B cell (primary cell): ENCODE measurements around the gene OPN1SW. TPM values are rescaled to one million over a fixed set of nuclear protein-coding genes. Genes with fewer than 3 reads are reported as not detected.

Experiments
- ATAC-seq: fragments of 200-7000 bp; cut with Tn5 transposase; one replicate; pipeline ENCODE4 v1.10.0; 2021; ENCODE audit warnings: low read depth, mild to moderate bottlenecking, moderate number of reproducible peaks, moderate library complexity
- CTCF ChIA-PET: fragments of 350-600 bp; sonication (Branson Sonifier 250); formaldehyde crosslinking; loops from one replicate; lab custom pipeline; 2021; ENCODE audit warnings: antibody characterized with exemption, inconsistent platforms; lab: Charles Lee
- POLR2A ChIA-PET: fragments of 350-600 bp; sonication (Branson Sonifier 250); formaldehyde crosslinking; loops from one replicate; lab custom pipeline; 2021; ENCODE audit warnings: antibody characterized with exemption; lab: Charles Lee
- DNase-seq: peaks from one replicate; pipeline ENCODE4 v3.0.0; 2013
- H2AFZ ChIP-seq: 2 replicates; pipeline ENCODE4 v1.6.1; 2012; ENCODE audit warnings: mild to moderate bottlenecking, low read depth, low read length; ENCODE audit not compliant: insufficient read depth, poor library complexity, severe bottlenecking
- H3K27ac ChIP-seq, 2 donors: 1 replicate in 1 of 2; 2 replicates in 1 of 2; pipeline ENCODE4 v1.5.1; 2012 to 2013; ENCODE audit warnings: low read length in 2 of 2, mild to moderate bottlenecking in 2 of 2, moderate library complexity in 1 of 2
- H3K27me3 ChIP-seq, 4 experiments: fragments of 200-600 bp in 1 of 4; sonication (generic) in 1 of 4; replicated peaks in 1 of 4; 1 replicate in 2 of 4; 2 replicates in 2 of 4; pipeline versions ENCODE4 v1.6.1 to v1.7.0; 2013 to 2016; ENCODE audit warnings: low read length in 3 of 4, mild to moderate bottlenecking in 2 of 4, mixed read lengths in 1 of 4, moderate library complexity in 1 of 4; ENCODE audit not compliant: insufficient read depth in 4 of 4, control insufficient read depth in 3 of 4; ENCODE audit errors: control extremely low read depth in 1 of 4
- H3K36me3 ChIP-seq, 2 experiments: replicated peaks in 1 of 2; 1 replicate in 1 of 2; 2 replicates in 1 of 2; pipeline versions ENCODE4 v1.6.1 to v1.7.1; 2013; ENCODE audit warnings: low read length in 1 of 2; ENCODE audit not compliant: insufficient read depth in 2 of 2, control insufficient read depth in 1 of 2; ENCODE audit errors: control extremely low read depth in 1 of 2, extremely low read depth in 1 of 2
- H3K4me1 ChIP-seq, 2 donors: fragments of 200-600 bp in 1 of 2; sonication (generic) in 1 of 2; 1 replicate in 1 of 2; 2 replicates in 1 of 2; pipeline versions ENCODE4 v1.5.1 to v1.6.1; 2013 to 2017; ENCODE audit warnings: low read length in 2 of 2; ENCODE audit not compliant: control insufficient read depth in 2 of 2, insufficient read depth in 2 of 2
- H3K4me2 ChIP-seq: replicated peaks from 2 replicates; pipeline ENCODE3; 2012; ENCODE audit warnings: mild to moderate bottlenecking, low read depth, low read length; ENCODE audit not compliant: poor library complexity, severe bottlenecking
- H3K4me3 ChIP-seq, 5 experiments: fragments of 200-600 bp in 1 of 5; sonication (generic) in 1 of 5; 1 replicate in 3 of 5; 2 replicates in 2 of 5; pipeline versions ENCODE4 v1.5.1 to v1.7.0; 2011 to 2016; ENCODE audit warnings: low read length in 4 of 5, mild to moderate bottlenecking in 4 of 5, low read depth in 2 of 5, control low read depth in 1 of 5, moderate library complexity in 1 of 5; ENCODE audit not compliant: insufficient read depth in 1 of 5; ENCODE audit errors: control extremely low read depth in 1 of 5, extremely low read depth in 1 of 5
- H3K79me2 ChIP-seq: fragments of 200-600 bp; sonication (generic); one replicate; pipeline ENCODE4 v1.6.0; 2016; ENCODE audit warnings: low read length; ENCODE audit not compliant: control insufficient read depth, insufficient read depth
- H3K9ac ChIP-seq: fragments of 200-600 bp; sonication (generic); 2 replicates; pipeline ENCODE4 v1.6.1; 2017; ENCODE audit warnings: mild to moderate bottlenecking, low read length, moderate library complexity
- H3K9me3 ChIP-seq, 3 donors: one replicate each; pipeline versions ENCODE4 v1.6.1 to v1.7.1; 2013; ENCODE audit warnings: low read length in 2 of 3; ENCODE audit not compliant: control insufficient read depth in 2 of 3, insufficient read depth in 1 of 3; ENCODE audit errors: control extremely low read depth in 1 of 3
- H4K20me1 ChIP-seq: 2 replicates; pipeline ENCODE4 v1.6.0; 2012; ENCODE audit warnings: mild to moderate bottlenecking, low read length; ENCODE audit not compliant: insufficient read depth, control insufficient read depth, poor library complexity, severe bottlenecking
- H3K27ac Mint-ChIP-seq: one replicate; pipeline ENCODE4 v1.8.0; 2021; ENCODE audit warnings: mixed read lengths
- H3K27me3 Mint-ChIP-seq: one replicate; pipeline ENCODE4 v1.8.0; 2021; ENCODE audit warnings: mixed read lengths
- H3K4me1 Mint-ChIP-seq: one replicate; pipeline ENCODE4 v1.8.0; 2021; ENCODE audit warnings: mixed read lengths
- H3K4me3 Mint-ChIP-seq: one replicate; pipeline ENCODE4 v1.8.0; 2021; ENCODE audit warnings: mixed read lengths
- H3K9me3 Mint-ChIP-seq: one replicate; pipeline ENCODE4 v1.8.0; 2022; ENCODE audit warnings: mixed read lengths; ENCODE audit not compliant: insufficient read depth
- EZH2 ChIP-seq: IDR thresholded peaks from 2 replicates; pipeline ENCODE4 v1.6.1; 2012; ENCODE audit warnings: borderline replicate concordance, low read depth, mild to moderate bottlenecking, moderate library complexity, low read length; ENCODE audit not compliant: insufficient read depth, poor library complexity, severe bottlenecking
- WGBS: methylation state at CpG from one replicate; pipeline ENCODE4 v1.1.5; 2013; ENCODE audit warnings: missing lambda C conversion rate; ENCODE audit not compliant: insufficient coverage; 5-methylcytosine and 5-hydroxymethylcytosine counted together
- intact Hi-C: fragments of 100-400 bp; cut with micrococcal nuclease; formaldehyde crosslinking; loops from one replicate; pipeline ENCODE4 v1.10.0; 2022
- polyA plus RNA-seq: library from polyadenylated mRNA; depleted of rRNA; stranded (reverse); fragments of >200 nt; gene quantifications from 2 replicates; pipeline ENCODE4 v1.2.3, GENCODE V29; 2012
- total RNA-seq, 2 donors: library from RNA; stranded (reverse); fragments of 120-200 nt in 1 of 2; gene quantifications; 1 replicate in 1 of 2; 2 replicates in 1 of 2; pipeline versions ENCODE4 v1.2.3 to v1.2.4, GENCODE V29; 2013 to 2022
- TF ChIP-seq, protein P1 (sequence below): fragments of 200-600 bp; IDR thresholded peaks from one replicate; pipeline ENCODE4 v1.8.0; 2022; ENCODE audit warnings: antibody characterized with exemption, mild to moderate bottlenecking

Gene OPN1SW
- total and polyA plus RNA-seq, 2 donors (not counting 1 experiment from before 2014, with no cell fraction given): not detected

DNA sequence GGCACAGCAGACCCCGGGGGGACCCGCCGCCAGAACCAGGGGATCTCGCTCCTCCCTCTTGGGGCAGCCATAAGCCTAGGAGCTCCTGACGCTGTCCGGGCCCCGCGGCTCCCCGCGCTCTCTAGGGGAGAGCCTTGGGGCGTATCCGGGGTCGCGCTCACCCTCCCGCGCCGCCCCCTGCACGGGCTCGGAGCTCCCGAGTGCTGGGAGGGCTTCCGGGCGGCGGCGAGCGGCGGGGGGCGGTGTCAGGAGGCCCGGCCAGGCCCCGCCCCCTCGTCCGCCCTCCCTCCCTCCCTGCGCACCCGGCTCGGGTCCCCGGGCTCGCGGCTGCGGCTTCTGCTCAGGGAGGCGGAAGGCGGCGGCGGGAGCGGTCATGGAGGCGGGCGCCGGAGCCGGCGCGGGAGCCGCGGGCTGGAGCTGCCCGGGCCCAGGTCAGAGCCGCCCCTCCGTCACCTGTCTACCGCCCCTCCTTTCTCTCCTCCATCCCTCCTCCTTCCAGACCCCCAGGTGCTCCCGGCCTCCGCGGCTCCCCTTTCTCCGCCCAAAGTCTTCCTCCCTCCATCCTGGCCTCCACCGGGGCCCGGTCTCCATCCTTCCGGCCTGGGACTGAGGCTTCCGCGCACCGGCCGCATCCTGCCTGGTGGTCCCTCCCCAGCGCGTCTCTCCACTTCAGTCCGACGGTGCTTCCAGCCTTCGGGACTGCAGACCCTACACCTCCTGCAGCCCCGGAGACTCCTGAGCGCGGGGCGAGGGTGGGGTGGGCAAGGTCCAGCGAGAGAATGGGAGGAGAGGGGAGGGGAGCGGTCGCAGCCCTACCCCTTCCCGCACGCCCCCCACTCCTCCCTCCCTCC lies 15.8 kb upstream of the OPN1SW start, which contains the start of gene CCDC136:
TSS of gene CCDC136 (plus strand) at position 848 of the 851 bp plus-strand sequence. CDS start 444 bp downstream, outside the sequence.
- ATAC-seq (peak; percentile 89), DNase-seq (peak; percentile 83)
- Histone ChIP-seq H3K4me1 (peaks cover 9 to 15% of the 10 kb centered on the region in 2 donors), H3K4me3 (peak within 1 kb of the TSS; percentile 38 to 87 (median 71)), H3K27me3 (no peaks in the 10 kb centered on the region), H3K9me3 (no peaks in the 10 kb centered on the region), H3K79me2 (no peaks in the 10 kb centered on the region), H3K9ac (peak within 1 kb of the TSS; percentile 84), H3K4me2 (peak within 1 kb of the TSS; percentile 100), H2AFZ (peak within 1 kb of the TSS; percentile 96), H3K27ac (no peak within 1 kb of the TSS), H4K20me1 (no peaks in the 10 kb centered on the region), H3K36me3 (no peaks in the 10 kb centered on the region)
- Mint-ChIP-seq H3K4me3 (peak within 1 kb of the TSS; percentile 84), H3K4me1 (peaks cover 9% of the 10 kb centered on the region), H3K27me3 (no peaks in the 10 kb centered on the region), H3K9me3 (no peaks in the 10 kb centered on the region), H3K27ac (peak within 1 kb of the TSS; percentile 57)
- TF ChIP-seq, protein P1, sequence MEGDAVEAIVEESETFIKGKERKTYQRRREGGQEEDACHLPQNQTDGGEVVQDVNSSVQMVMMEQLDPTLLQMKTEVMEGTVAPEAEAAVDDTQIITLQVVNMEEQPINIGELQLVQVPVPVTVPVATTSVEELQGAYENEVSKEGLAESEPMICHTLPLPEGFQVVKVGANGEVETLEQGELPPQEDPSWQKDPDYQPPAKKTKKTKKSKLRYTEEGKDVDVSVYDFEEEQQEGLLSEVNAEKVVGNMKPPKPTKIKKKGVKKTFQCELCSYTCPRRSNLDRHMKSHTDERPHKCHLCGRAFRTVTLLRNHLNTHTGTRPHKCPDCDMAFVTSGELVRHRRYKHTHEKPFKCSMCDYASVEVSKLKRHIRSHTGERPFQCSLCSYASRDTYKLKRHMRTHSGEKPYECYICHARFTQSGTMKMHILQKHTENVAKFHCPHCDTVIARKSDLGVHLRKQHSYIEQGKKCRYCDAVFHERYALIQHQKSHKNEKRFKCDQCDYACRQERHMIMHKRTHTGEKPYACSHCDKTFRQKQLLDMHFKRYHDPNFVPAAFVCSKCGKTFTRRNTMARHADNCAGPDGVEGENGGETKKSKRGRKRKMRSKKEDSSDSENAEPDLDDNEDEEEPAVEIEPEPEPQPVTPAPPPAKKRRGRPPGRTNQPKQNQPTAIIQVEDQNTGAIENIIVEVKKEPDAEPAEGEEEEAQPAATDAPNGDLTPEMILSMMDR: no peak
- TF ChIP-seq EZH2: no peak
- intact Hi-C loops: loop anchor here (1.0 to 2.0 kb wide), 3 partner anchors 52 to 92 kb away; partner anchors contain the start of genes ATP6V1F and CALU
- ChIA-PET CTCF (interaction anchor here (1.2 to 1.3 kb wide), 2 partner anchors 10 to 51 kb away, joined by 3 read pairs; no protein-coding TSS in a partner anchor), POLR2A (interaction anchor here (0.7 to 1.0 kb wide), 2 partner anchors 52 to 72 kb away, joined by 3 to 4 read pairs; partner anchors contain the start of gene CALU)
- 1% methylated on average over 69 of the region's 80 CpGs for WGBS
